ENCODE results near the gene ANKRD33B. TPM values are rescaled to one million over a fixed set of nuclear protein-coding genes. Genes with fewer than 3 reads are reported as not detected.
"Not testable (repeated sequence)": the region's sequence is repeated elsewhere in the genome, so short reads cannot be mapped to it uniquely, and the experiment has no call there.

ANKRD33B gene
- total and polyA plus RNA-seq, 2 donors = 4.4 to 4.7 TPM

GRCh38 chr5:10572451-10572850 is 8.6 kb downstream of the ANKRD33B start:
- WGBS = 93% methylated on average over 7 of the region's 7 CpGs
- H3K4me1 ChIP-seq (ENCODE audit: insufficient read depth) = no peaks in the 10 kb centered on the region
- no peak overlapping the region for H3K4me3 ChIP-seq (ENCODE audit: low read depth, low read length)
- no peak overlapping the region for H3K27ac ChIP-seq (ENCODE audit: low read depth)
- no peak for DNase-seq (ENCODE audit: extremely low spot score)
- no peaks in the 10 kb centered on the region for H3K36me3 ChIP-seq (ENCODE audit: insufficient read depth)

GRCh38 chr5:10573487-10574145 is 9.7 kb downstream of the ANKRD33B start:
- DNase-seq (ENCODE audit: extremely low spot score) = no peak
- 95% methylated on average over 8 of the region's 8 CpGs for WGBS
- no peaks in the 10 kb centered on the region for H3K4me1 ChIP-seq (ENCODE audit: insufficient read depth)
- no peaks in the 10 kb centered on the region for H3K36me3 ChIP-seq (ENCODE audit: insufficient read depth)
- no peak overlapping the region for H3K4me3 ChIP-seq (ENCODE audit: low read depth, low read length)
- no peak overlapping the region for H3K27ac ChIP-seq (ENCODE audit: low read depth)

- not testable (repeated sequence) for H3K4me3 ChIP-seq (ENCODE audit: low read depth, low read length); H3K36me3 ChIP-seq (ENCODE audit: insufficient read depth); H3K4me1 ChIP-seq (ENCODE audit: insufficient read depth); DNase-seq (ENCODE audit: extremely low spot score); H3K27ac ChIP-seq (ENCODE audit: low read depth)
- 93% methylated on average over 7 of the region's 7 CpGs for WGBS
Measured at GRCh38 chr5:10574879-10575278, 11.0 kb downstream of the ANKRD33B start.

GRCh38 chr5:10576121-10576789 is 12.4 kb downstream of the ANKRD33B start:
- DNase-seq (ENCODE audit: extremely low spot score) = no peak
- WGBS = 96% methylated on average over 7 of the region's 7 CpGs
- H3K4me3 ChIP-seq (ENCODE audit: low read depth, low read length) = no peak overlapping the region
- H3K27ac ChIP-seq (ENCODE audit: low read depth) = no peak overlapping the region
- H3K4me1 ChIP-seq (ENCODE audit: insufficient read depth) = no peaks in the 10 kb centered on the region
- H3K36me3 ChIP-seq (ENCODE audit: insufficient read depth) = no peaks in the 10 kb centered on the region

GRCh38 chr5:10576790-10577189 is 12.9 kb downstream of the ANKRD33B start:
- no peak for DNase-seq (ENCODE audit: extremely low spot score)
- Histone ChIP-seq H3K27ac (ENCODE audit: low read depth) (no peak overlapping the region), H3K4me3 (ENCODE audit: low read depth, low read length) (no peak overlapping the region), H3K4me1 (ENCODE audit: insufficient read depth) (no peaks in the 10 kb centered on the region), H3K36me3 (ENCODE audit: insufficient read depth) (no peaks in the 10 kb centered on the region)
- WGBS = 90% methylated on average over 7 of the region's 7 CpGs

- Histone ChIP-seq H3K4me3 (ENCODE audit: low read depth, low read length) (no peak overlapping the region), H3K27ac (ENCODE audit: low read depth) (no peak overlapping the region), H3K36me3 (ENCODE audit: insufficient read depth) (no peaks in the 10 kb centered on the region), H3K4me1 (ENCODE audit: insufficient read depth) (no peaks in the 10 kb centered on the region)
- DNase-seq (ENCODE audit: extremely low spot score) = no peak
- WGBS = 60% methylated on average over 18 of the region's 18 CpGs
Measured at GRCh38 chr5:10577371-10578292, 13.8 kb downstream of the ANKRD33B start.

GRCh38 chr5:10578293-10578665 is 14.4 kb downstream of the ANKRD33B start:
- WGBS = 92% methylated on average over 1 of the region's 1 CpG
- H3K4me1 ChIP-seq (ENCODE audit: insufficient read depth) = no peaks in the 10 kb centered on the region
- no peaks in the 10 kb centered on the region for H3K36me3 ChIP-seq (ENCODE audit: insufficient read depth)
- no peak overlapping the region for H3K27ac ChIP-seq (ENCODE audit: low read depth)
- no peak overlapping the region for H3K4me3 ChIP-seq (ENCODE audit: low read depth, low read length)
- no peak for DNase-seq (ENCODE audit: extremely low spot score)

- no peak for DNase-seq (ENCODE audit: extremely low spot score)
- Histone ChIP-seq H3K4me1 (ENCODE audit: insufficient read depth) (no peaks in the 10 kb centered on the region), H3K36me3 (ENCODE audit: insufficient read depth) (no peaks in the 10 kb centered on the region), H3K4me3 (ENCODE audit: low read depth, low read length) (no peak overlapping the region), H3K27ac (ENCODE audit: low read depth) (no peak overlapping the region)
- WGBS = 92% methylated on average over 6 of the region's 6 CpGs
Measured at GRCh38 chr5:10578869-10579268, 15.0 kb downstream of the ANKRD33B start.

GRCh38 chr5:10579536-10580521 is 16.0 kb downstream of the ANKRD33B start:
- no peak for DNase-seq (ENCODE audit: extremely low spot score)
- H3K4me1 ChIP-seq (ENCODE audit: insufficient read depth) = no peaks in the 10 kb centered on the region
- H3K27ac ChIP-seq (ENCODE audit: low read depth) = no peak overlapping the region
- WGBS = 91% methylated on average over 8 of the region's 8 CpGs
- H3K4me3 ChIP-seq (ENCODE audit: low read depth, low read length) = no peak overlapping the region
- no peaks in the 10 kb centered on the region for H3K36me3 ChIP-seq (ENCODE audit: insufficient read depth)

GRCh38 chr5:10580531-10581423 is 16.9 kb downstream of the ANKRD33B start:
- no peak for DNase-seq (ENCODE audit: extremely low spot score)
- Histone ChIP-seq H3K27ac (ENCODE audit: low read depth) (no peak overlapping the region), H3K36me3 (ENCODE audit: insufficient read depth) (no peaks in the 10 kb centered on the region), H3K4me1 (ENCODE audit: insufficient read depth) (no peaks in the 10 kb centered on the region), H3K4me3 (ENCODE audit: low read depth, low read length) (no peak overlapping the region)
- 96% methylated on average over 9 of the region's 9 CpGs for WGBS

- no peaks in the 10 kb centered on the region for H3K4me1 ChIP-seq (ENCODE audit: insufficient read depth)
- H3K36me3 ChIP-seq (ENCODE audit: insufficient read depth) = no peaks in the 10 kb centered on the region
- no peak for DNase-seq (ENCODE audit: extremely low spot score)
- H3K27ac ChIP-seq (ENCODE audit: low read depth) = no peak overlapping the region
- H3K4me3 ChIP-seq (ENCODE audit: low read depth, low read length) = no peak overlapping the region
- 100% methylated on average over 2 of the region's 2 CpGs for WGBS
Measured at GRCh38 chr5:10581424-10581748, 17.5 kb downstream of the ANKRD33B start.

- H3K36me3 ChIP-seq (ENCODE audit: insufficient read depth) = no peaks in the 10 kb centered on the region
- no peak for DNase-seq (ENCODE audit: extremely low spot score)
- no peaks in the 10 kb centered on the region for H3K4me1 ChIP-seq (ENCODE audit: insufficient read depth)
- H3K4me3 ChIP-seq (ENCODE audit: low read depth, low read length) = no peak overlapping the region
- H3K27ac ChIP-seq (ENCODE audit: low read depth) = no peak overlapping the region
- 71% methylated on average over 7 of the region's 7 CpGs for WGBS
Measured at GRCh38 chr5:10581867-10582511, 18.1 kb downstream of the ANKRD33B start.
